Measurements from ENCODE around the gene NCK1. TPM values are rescaled to one million over a fixed set of nuclear protein-coding genes. Genes with fewer than 3 reads are reported as not detected.

NCK1 gene
- polyA plus RNA-seq, 1 experiment, result 11.7 TPM

DNA sequence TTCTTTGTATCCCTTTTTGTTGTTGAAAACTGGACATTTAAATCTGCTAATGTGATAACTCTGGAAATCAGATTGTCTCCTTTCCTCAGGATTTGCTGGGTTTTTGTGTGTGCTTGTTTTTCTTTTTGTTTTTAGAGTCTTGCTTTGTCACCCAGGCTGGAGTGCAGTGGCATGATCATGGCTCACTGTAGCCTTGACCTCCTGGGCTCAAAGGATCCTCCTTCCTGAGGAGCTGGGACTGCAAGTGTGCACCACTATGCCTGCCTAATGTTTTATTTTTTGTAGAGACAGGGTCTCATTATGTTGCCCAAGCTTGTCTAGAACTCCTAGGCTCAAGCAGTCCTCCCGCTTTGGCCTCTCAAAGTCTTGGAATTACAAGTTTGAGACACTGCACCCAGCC, 51.2 kb downstream of the NCK1 start:
- no peak overlapping the region for H3K4me3 ChIP-seq (ENCODE audit: low read depth, low read length)
- POLR2A ChIA-PET, result no interaction called here

DNA sequence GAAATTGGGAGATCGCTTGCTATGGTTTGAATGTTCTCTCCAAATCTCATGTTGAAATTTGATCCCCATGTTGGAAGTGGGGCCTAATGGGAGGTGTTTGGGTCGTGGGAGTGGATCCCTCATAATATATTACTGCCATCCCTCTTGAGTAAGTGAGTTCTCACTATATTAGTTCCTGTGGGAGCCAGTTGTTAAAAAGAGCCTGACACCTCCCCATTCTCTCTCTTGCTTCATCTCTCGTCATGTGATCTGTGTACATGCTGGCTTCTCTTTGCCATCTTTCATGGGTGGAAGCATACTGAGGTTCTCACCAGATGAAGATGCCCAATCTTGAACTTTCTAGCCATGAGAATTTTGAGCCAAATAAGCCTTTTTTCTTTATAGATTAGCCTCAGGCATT, 52.7 kb downstream of the NCK1 start:
- ChIA-PET CTCF (interaction anchor here (0.7 kb wide), 2 partner anchors 9 to 1015 kb away, joined by 3 read pairs; no protein-coding TSS in a partner anchor), POLR2A (no interaction called here)
- TF ChIP-seq, protein P1, sequence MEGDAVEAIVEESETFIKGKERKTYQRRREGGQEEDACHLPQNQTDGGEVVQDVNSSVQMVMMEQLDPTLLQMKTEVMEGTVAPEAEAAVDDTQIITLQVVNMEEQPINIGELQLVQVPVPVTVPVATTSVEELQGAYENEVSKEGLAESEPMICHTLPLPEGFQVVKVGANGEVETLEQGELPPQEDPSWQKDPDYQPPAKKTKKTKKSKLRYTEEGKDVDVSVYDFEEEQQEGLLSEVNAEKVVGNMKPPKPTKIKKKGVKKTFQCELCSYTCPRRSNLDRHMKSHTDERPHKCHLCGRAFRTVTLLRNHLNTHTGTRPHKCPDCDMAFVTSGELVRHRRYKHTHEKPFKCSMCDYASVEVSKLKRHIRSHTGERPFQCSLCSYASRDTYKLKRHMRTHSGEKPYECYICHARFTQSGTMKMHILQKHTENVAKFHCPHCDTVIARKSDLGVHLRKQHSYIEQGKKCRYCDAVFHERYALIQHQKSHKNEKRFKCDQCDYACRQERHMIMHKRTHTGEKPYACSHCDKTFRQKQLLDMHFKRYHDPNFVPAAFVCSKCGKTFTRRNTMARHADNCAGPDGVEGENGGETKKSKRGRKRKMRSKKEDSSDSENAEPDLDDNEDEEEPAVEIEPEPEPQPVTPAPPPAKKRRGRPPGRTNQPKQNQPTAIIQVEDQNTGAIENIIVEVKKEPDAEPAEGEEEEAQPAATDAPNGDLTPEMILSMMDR (IDR thresholded peaks at IDR 0.05; ENCODE audit: insufficient read depth, low read depth, low read length), result no peak

More for the DNA sequence above, 51.2 kb downstream of the NCK1 start:
- CTCF ChIA-PET, result no interaction called here
- TF ChIP-seq, protein P1 (IDR thresholded peaks at IDR 0.05; ENCODE audit: insufficient read depth, low read depth, low read length), result no peak
- Histone ChIP-seq H3K27me3 (ENCODE audit: control insufficient read depth, insufficient read depth, low read length) (no peaks in the 10 kb centered on the region), H3K36me3 (ENCODE audit: control insufficient read depth, insufficient read depth, low read length) (no peaks in the 10 kb centered on the region)
- DNase-seq (ENCODE audit: low read depth), result no peak

DNA sequence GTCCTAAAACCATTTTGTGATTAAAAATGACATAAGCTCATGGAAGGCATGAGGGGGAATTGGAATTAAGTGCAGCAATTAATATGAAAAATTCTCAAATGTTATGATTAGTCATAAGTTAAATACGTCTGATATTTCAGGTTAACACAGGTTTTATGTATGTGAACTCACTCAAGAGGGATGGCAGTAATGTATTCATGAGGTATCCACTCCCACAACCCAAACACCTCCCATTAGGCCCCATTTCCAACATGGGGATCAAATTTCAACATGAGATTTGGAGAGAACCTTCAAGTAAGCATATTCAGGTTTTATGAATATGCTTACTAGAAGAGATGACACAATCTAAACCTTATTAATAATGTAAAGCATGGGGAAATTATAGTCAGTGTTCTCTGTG, 54.2 kb downstream of the NCK1 start:
- no peak overlapping the region for H3K4me3 ChIP-seq (ENCODE audit: low read depth, low read length)
- no peaks in the 10 kb centered on the region for H3K36me3 ChIP-seq (ENCODE audit: control insufficient read depth, insufficient read depth, low read length)
- H3K27me3 ChIP-seq (ENCODE audit: control insufficient read depth, insufficient read depth, low read length), result no peaks in the 10 kb centered on the region
- DNase-seq (ENCODE audit: low read depth), result no peak
- CTCF ChIA-PET, result no interaction called here
- TF ChIP-seq, protein P1 (IDR thresholded peaks at IDR 0.05; ENCODE audit: insufficient read depth, low read depth, low read length), result no peak
- POLR2A ChIA-PET, result no interaction called here

More for the DNA sequence above, 52.7 kb downstream of the NCK1 start:
- H3K27me3 ChIP-seq (ENCODE audit: control insufficient read depth, insufficient read depth, low read length), result no peaks in the 10 kb centered on the region
- no peaks in the 10 kb centered on the region for H3K36me3 ChIP-seq (ENCODE audit: control insufficient read depth, insufficient read depth, low read length)
- H3K4me3 ChIP-seq (ENCODE audit: low read depth, low read length), result no peak overlapping the region
- no peak for DNase-seq (ENCODE audit: low read depth)

GRCh38 chr3:136919799-136920580, 58.0 kb downstream of the NCK1 start:
- POLR2A ChIA-PET, result no interaction called here
- DNase-seq (ENCODE audit: low read depth), result no peak
- CTCF ChIA-PET, result no interaction called here
- TF ChIP-seq, protein P1 (IDR thresholded peaks at IDR 0.05; ENCODE audit: insufficient read depth, low read depth, low read length), result no peak
- Histone ChIP-seq H3K27me3 (ENCODE audit: control insufficient read depth, insufficient read depth, low read length) (no peaks in the 10 kb centered on the region), H3K36me3 (ENCODE audit: control insufficient read depth, insufficient read depth, low read length) (no peaks in the 10 kb centered on the region), H3K4me3 (ENCODE audit: low read depth, low read length) (no peak overlapping the region)

- TF ChIP-seq, protein P1 (IDR thresholded peaks at IDR 0.05; ENCODE audit: insufficient read depth, low read depth, low read length), result no peak
- no peaks in the 10 kb centered on the region for H3K36me3 ChIP-seq (ENCODE audit: control insufficient read depth, insufficient read depth, low read length)
- no peak overlapping the region for H3K4me3 ChIP-seq (ENCODE audit: low read depth, low read length)
- ChIA-PET CTCF (no interaction called here), POLR2A (no interaction called here)
- no peak for DNase-seq (ENCODE audit: low read depth)
- H3K27me3 ChIP-seq (ENCODE audit: control insufficient read depth, insufficient read depth, low read length), result no peaks in the 10 kb centered on the region
These were observed 59.0 kb downstream of the NCK1 start for GRCh38 chr3:136920904-136921611.

Measured in BJ (cell line).